Hippocampal formation (tissue), 2 donors: ENCODE results near the gene TNXB.
"Not testable (repeated sequence)": the region's sequence is repeated elsewhere in the genome, so short reads cannot be mapped to it uniquely, and the experiment has no call there.

Source experiments
- DNase-seq, 2 donors: peaks; one replicate each; lab custom pipeline; 2025; lab: John Stamatoyannopoulos, UW

Gene TNXB

GRCh38 chr6:32037598-32038524, 71.3 kb downstream of the TNXB start, which contains the start of gene CYP21A2:
CYP21A2 (plus strand) TSS chr6:32038415; CDS start chr6:32038423, 8 bp downstream.
- DNase-seq: not testable (repeated sequence)

GRCh38 chr6:32037136-32037535, 72.0 kb downstream of the TNXB start:
- DNase-seq: not testable (repeated sequence)

GRCh38 chr6:32035283-32036013, 73.7 kb downstream of the TNXB start:
- not testable (repeated sequence) for DNase-seq

GRCh38 chr6:32029553-32029952, 79.6 kb downstream of the TNXB start:
- not testable (repeated sequence) for DNase-seq

GRCh38 chr6:32028631-32029030, 80.5 kb downstream of the TNXB start:
- not testable (repeated sequence) for DNase-seq

GRCh38 chr6:32022100-32022499, 87.0 kb downstream of the TNXB start:
- not testable (repeated sequence) for DNase-seq

- DNase-seq: not testable (repeated sequence)
These were observed 94.6 kb downstream of the TNXB start, which contains the start of gene C4B for GRCh38 chr6:32014547-32014946. C4B (plus strand) TSS chr6:32014795; CDS start chr6:32014846, 51 bp downstream.

- DNase-seq: not testable (repeated sequence)
These were observed 95.4 kb downstream of the TNXB start for GRCh38 chr6:32013738-32014137.

- DNase-seq: not testable (repeated sequence)
These were observed 96.1 kb downstream of the TNXB start for GRCh38 chr6:32012941-32013617.

GRCh38 chr6:32010856-32011530, 98.1 kb downstream of the TNXB start:
- not testable (repeated sequence) for DNase-seq

- not testable (repeated sequence) for DNase-seq
These were observed 99.6 kb downstream of the TNXB start for GRCh38 chr6:32009537-32009936.

- not testable (repeated sequence) for DNase-seq
These were observed 100.5 kb downstream of the TNXB start for GRCh38 chr6:32008616-32009015.

- DNase-seq: not testable (repeated sequence)
These were observed 101.1 kb downstream of the TNXB start for GRCh38 chr6:32008037-32008436.

- DNase-seq: not testable (repeated sequence)
These were observed 102.1 kb downstream of the TNXB start for GRCh38 chr6:32007086-32007485.

- not testable (repeated sequence) for DNase-seq
These were observed 103.1 kb downstream of the TNXB start for GRCh38 chr6:32005991-32006529.

GRCh38 chr6:32005538-32005880, 103.6 kb downstream of the TNXB start:
- not testable (repeated sequence) for DNase-seq

GRCh38 chr6:32004864-32005537, 104.1 kb downstream of the TNXB start:
- not testable (repeated sequence) for DNase-seq

GRCh38 chr6:32004393-32004792, 104.7 kb downstream of the TNXB start:
- DNase-seq: not testable (repeated sequence)

- not testable (repeated sequence) for DNase-seq
These were observed 105.8 kb downstream of the TNXB start for GRCh38 chr6:32003301-32003700.

GRCh38 chr6:32002546-32003268, 106.4 kb downstream of the TNXB start:
- DNase-seq: not testable (repeated sequence)
